ENCODE data around the gene DGCR6L.
"Not testable (repeated sequence)": the region's sequence is repeated elsewhere in the genome, so short reads cannot be mapped to it uniquely, and the experiment has no call there.

DGCR6L gene

GRCh38 chr22:20312396-20313191 is 7.3 kb downstream of the DGCR6L start:
- no peak for DNase-seq
- in situ Hi-C loops (cut with MboI; ENCODE audit: low pct_unique_long_range_greater_than_20kb, low sequenced_read_pairs) = no loop called here

- in situ Hi-C loops (cut with MboI; ENCODE audit: low pct_unique_long_range_greater_than_20kb, low sequenced_read_pairs); DNase-seq: not testable (repeated sequence)
Observed at GRCh38 chr22:20311249-20312062, 8.4 kb downstream of the DGCR6L start.

- DNase-seq; in situ Hi-C loops (cut with MboI; ENCODE audit: low pct_unique_long_range_greater_than_20kb, low sequenced_read_pairs): not testable (repeated sequence)
Observed at GRCh38 chr22:20310773-20311172, 9.1 kb downstream of the DGCR6L start.

GRCh38 chr22:20310180-20310579 is 9.7 kb downstream of the DGCR6L start:
- in situ Hi-C loops (cut with MboI; ENCODE audit: low pct_unique_long_range_greater_than_20kb, low sequenced_read_pairs); DNase-seq: not testable (repeated sequence)

- DNase-seq; in situ Hi-C loops (cut with MboI; ENCODE audit: low pct_unique_long_range_greater_than_20kb, low sequenced_read_pairs): not testable (repeated sequence)
Observed at GRCh38 chr22:20308806-20309650, 10.8 kb downstream of the DGCR6L start.

GRCh38 chr22:20307448-20308447 is 12.1 kb downstream of the DGCR6L start:
- in situ Hi-C loops (cut with MboI; ENCODE audit: low pct_unique_long_range_greater_than_20kb, low sequenced_read_pairs); DNase-seq: not testable (repeated sequence)

- in situ Hi-C loops (cut with MboI; ENCODE audit: low pct_unique_long_range_greater_than_20kb, low sequenced_read_pairs); DNase-seq: not testable (repeated sequence)
Observed at GRCh38 chr22:20306646-20307447, 13.0 kb downstream of the DGCR6L start.

GRCh38 chr22:20305894-20306645 is 13.8 kb downstream of the DGCR6L start:
- in situ Hi-C loops (cut with MboI; ENCODE audit: low pct_unique_long_range_greater_than_20kb, low sequenced_read_pairs) = no loop called here
- DNase-seq = no peak

- in situ Hi-C loops (cut with MboI; ENCODE audit: low pct_unique_long_range_greater_than_20kb, low sequenced_read_pairs); DNase-seq: not testable (repeated sequence)
Observed at GRCh38 chr22:20305230-20305893, 14.5 kb downstream of the DGCR6L start.

GRCh38 chr22:20304646-20305045 is 15.2 kb downstream of the DGCR6L start:
- in situ Hi-C loops (cut with MboI; ENCODE audit: low pct_unique_long_range_greater_than_20kb, low sequenced_read_pairs) = no loop called here

GRCh38 chr22:20303229-20303534 is 16.7 kb downstream of the DGCR6L start:
- DNase-seq; in situ Hi-C loops (cut with MboI; ENCODE audit: low pct_unique_long_range_greater_than_20kb, low sequenced_read_pairs): not testable (repeated sequence)

More at GRCh38 chr22:20304646-20305045, 15.2 kb downstream of the DGCR6L start:
- DNase-seq = no peak

- no peak for DNase-seq
- in situ Hi-C loops (cut with MboI; ENCODE audit: low pct_unique_long_range_greater_than_20kb, low sequenced_read_pairs) = no loop called here
Observed at GRCh38 chr22:20302438-20303228, 17.2 kb downstream of the DGCR6L start.

- peak; percentile 48 for DNase-seq
- in situ Hi-C loops (cut with MboI; ENCODE audit: low pct_unique_long_range_greater_than_20kb, low sequenced_read_pairs) = no loop called here
Observed at GRCh38 chr22:20299746-20300136, 20.1 kb downstream of the DGCR6L start.

GRCh38 chr22:20298803-20299745 is 20.8 kb downstream of the DGCR6L start:
- peak; percentile 86 for DNase-seq
- in situ Hi-C loops (cut with MboI; ENCODE audit: low pct_unique_long_range_greater_than_20kb, low sequenced_read_pairs) = no loop called here
